ENCODE results near the gene LASP1. TPM values are rescaled to one million over a fixed set of nuclear protein-coding genes. Genes with fewer than 3 reads are reported as not detected.
A peak's percentile ranks its signal among the peaks of the same experiment; 100 is the strongest.

The LASP1 gene
- total RNA-seq, 2 experiments from 2014 or later: 135 to 139 TPM

DNA sequence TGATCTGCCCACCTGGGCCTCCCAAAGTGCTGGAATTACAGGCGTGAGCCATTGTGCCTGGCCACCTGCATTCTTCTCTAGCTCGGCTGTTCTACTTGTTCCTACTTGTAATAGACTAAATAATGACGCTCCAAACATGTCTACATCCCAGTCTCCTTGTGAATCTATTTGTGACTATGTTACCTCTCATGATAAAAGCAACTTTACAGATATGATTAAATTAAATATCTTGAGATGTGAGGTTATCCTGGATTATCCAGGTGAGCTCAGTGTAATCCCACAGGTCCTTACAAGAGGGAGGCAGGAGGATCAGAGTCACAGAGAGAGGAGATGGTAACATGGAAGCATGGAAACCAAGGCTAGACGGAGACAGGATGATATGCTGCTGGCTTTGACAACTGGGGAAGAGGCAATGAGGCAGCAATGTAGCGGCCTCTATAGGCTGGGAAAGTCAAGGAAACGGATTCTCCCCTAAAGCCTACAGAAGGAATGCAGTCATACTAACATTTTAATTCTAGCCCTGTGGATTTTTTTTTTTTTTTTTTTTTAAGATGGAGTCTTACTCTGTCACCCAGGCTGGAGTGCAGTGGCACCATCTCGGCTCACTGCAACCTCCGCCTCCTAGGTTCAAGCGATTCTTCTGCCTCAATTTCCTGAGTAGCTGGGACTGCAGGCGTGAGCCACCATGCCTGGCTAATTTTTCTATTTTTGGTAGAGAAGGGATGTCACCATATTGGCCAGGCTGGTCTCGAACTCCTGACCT is 5.0 kb upstream of the LASP1 start:
- Mint-ChIP-seq H3K36me3 (ENCODE audit: low read depth) (peaks cover 3% of the 10 kb centered on the region), H3K9me3 (no peaks in the 10 kb centered on the region), H3K27ac (no peak overlapping the region), H3K4me3 (no peak overlapping the region), H3K4me1 (ENCODE audit: low read depth) (peaks cover 17% of the 10 kb centered on the region), H3K27me3 (peaks cover 1% of the 10 kb centered on the region)
- intact Hi-C loops (cut with micrococcal nuclease): no loop called here
- TF ChIP-seq, protein P1, sequence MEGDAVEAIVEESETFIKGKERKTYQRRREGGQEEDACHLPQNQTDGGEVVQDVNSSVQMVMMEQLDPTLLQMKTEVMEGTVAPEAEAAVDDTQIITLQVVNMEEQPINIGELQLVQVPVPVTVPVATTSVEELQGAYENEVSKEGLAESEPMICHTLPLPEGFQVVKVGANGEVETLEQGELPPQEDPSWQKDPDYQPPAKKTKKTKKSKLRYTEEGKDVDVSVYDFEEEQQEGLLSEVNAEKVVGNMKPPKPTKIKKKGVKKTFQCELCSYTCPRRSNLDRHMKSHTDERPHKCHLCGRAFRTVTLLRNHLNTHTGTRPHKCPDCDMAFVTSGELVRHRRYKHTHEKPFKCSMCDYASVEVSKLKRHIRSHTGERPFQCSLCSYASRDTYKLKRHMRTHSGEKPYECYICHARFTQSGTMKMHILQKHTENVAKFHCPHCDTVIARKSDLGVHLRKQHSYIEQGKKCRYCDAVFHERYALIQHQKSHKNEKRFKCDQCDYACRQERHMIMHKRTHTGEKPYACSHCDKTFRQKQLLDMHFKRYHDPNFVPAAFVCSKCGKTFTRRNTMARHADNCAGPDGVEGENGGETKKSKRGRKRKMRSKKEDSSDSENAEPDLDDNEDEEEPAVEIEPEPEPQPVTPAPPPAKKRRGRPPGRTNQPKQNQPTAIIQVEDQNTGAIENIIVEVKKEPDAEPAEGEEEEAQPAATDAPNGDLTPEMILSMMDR (IDR thresholded peaks at IDR 0.05): no peak
- ChIA-PET POLR2A (interaction anchor here (1.1 to 3.0 kb wide), 3 partner anchors 11 to 18 kb away, joined by 3 to 16 read pairs (median 4); partner anchors contain the start of gene RPL23), CTCF (no interaction called here)
- DNase-seq: no peak
- ATAC-seq: no peak

DNA sequence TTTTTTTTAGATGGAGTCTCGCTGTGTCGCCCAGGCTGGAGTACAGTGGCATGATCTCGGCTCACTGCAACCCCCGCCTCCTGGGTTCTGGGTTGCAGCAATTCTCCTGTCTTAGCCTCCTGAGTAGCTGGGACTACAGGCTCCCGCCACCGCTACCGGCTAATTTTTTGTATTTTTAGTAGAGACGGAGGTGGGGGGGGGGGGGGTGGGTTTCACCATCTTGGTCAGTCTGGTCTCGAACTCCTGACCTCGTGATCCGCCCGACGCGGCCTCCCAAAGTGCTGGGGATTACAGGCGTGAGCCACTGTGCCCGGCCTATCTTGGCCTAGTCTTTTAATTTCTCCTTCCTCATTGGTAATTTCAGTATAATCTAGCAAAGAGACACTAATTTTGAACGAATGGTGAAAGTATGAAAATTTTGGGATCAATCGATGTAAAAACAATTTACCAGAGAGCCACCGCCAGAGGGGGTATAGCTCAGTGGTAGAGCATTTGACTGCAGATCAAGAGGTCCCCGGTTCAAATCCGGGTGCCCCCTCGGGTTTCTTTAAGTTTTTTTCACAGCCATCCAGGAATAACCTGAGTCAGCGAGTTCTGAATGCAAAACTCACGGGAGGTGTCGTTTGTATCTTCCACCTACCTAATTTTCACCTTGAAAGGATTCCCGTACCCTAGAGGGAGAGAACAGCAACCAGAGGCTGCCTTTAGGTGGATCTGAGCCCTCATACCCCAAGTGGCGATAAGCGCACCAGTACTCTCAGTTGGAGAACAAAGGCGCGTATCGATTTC is 2.5 kb upstream of the LASP1 start:
- DNase-seq (peak; percentile 84), ATAC-seq (no peak)
- H3K9me3 Mint-ChIP-seq: no peaks in the 10 kb centered on the region
- ChIA-PET POLR2A (interaction anchor here (0.6 to 9.9 kb wide), 10 partner anchors 10 to 286 kb away, joined by 3 to 106 read pairs (median 4); partner anchors contain the start of genes LASP1NB and RPL23), CTCF (interaction anchor here (0.8 to 3.8 kb wide), 11 partner anchors 13 to 308 kb away, joined by 3 to 16 read pairs (median 3); partner anchors contain the start of genes LASP1NB and RPL23)
- intact Hi-C loops (cut with micrococcal nuclease): no loop called here
- H3K36me3 Mint-ChIP-seq (ENCODE audit: low read depth): peaks cover 16% of the 10 kb centered on the region
- peak overlapping the region; percentile 98 for H3K27ac Mint-ChIP-seq
- TF ChIP-seq, protein P1 (IDR thresholded peaks at IDR 0.05): peak; percentile 42
- peaks cover 1% of the 10 kb centered on the region for H3K27me3 Mint-ChIP-seq
- peaks cover 26% of the 10 kb centered on the region for H3K4me1 Mint-ChIP-seq (ENCODE audit: low read depth)
- H3K4me3 Mint-ChIP-seq: peak overlapping the region; percentile 90

DNA sequence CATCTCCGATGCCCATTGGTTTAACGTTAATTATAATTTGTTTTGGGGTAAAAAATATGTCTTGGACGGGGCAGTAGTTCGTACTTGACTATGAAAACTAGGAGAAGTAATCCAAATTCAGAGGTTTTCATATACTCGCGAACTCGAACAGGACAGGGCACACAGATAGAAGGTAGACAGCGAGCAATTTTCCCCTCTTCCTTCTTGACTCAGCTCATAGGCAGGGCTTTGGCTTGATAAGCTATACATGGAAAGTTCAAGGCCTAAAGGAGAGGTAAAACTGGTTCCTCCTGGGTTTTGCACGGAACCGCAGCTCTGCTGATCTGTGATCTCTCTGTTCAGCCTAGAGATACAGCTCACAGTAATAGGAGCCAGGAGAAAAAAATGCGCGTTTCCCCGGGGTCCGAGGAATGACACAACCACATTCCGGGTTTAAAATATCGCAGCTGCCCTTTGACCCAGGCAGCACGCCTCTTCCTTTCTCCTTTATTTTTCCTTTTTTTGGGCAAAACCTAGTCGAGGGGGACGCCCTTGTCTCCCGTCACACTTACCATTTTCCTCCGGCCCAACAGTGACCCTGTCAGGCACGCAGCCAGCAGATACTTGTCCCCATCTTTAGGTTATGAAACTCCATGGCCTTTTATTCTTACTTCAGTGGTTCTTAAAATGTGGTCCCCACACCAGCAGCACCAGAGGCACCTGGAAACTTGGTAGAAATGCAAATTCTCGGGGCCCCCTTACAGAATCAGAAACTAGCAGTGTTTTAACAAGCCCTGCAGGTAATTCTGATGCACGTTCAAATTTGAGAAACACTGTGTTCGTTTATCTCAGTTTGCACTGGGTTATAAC is 1.7 kb upstream of the LASP1 start:
- DNase-seq (peak; percentile 66), ATAC-seq (no peak)
- CTCF ChIA-PET: interaction anchor here (0.8 to 3.8 kb wide), 10 partner anchors 14 to 133 kb away, joined by 3 to 25 read pairs (median 4); partner anchors contain the start of genes LASP1NB and RPL23
- Mint-ChIP-seq H3K9me3 (no peaks in the 10 kb centered on the region), H3K27ac (peak overlapping the region; percentile 98), H3K27me3 (peaks cover 1% of the 10 kb centered on the region), H3K36me3 (ENCODE audit: low read depth) (peaks cover 19% of the 10 kb centered on the region), H3K4me3 (peak overlapping the region; percentile 90), H3K4me1 (ENCODE audit: low read depth) (peaks cover 34% of the 10 kb centered on the region)
- POLR2A ChIA-PET: interaction anchor here (0.7 to 9.9 kb wide), 11 partner anchors 11 to 285 kb away, joined by 3 to 106 read pairs (median 5); partner anchors contain the start of genes LASP1NB and RPL23
- TF ChIP-seq, protein P1 (IDR thresholded peaks at IDR 0.05): no peak
- intact Hi-C loops (cut with micrococcal nuclease): loop anchor here (2.0 kb wide), 1 partner anchor 13 kb away; no protein-coding TSS in a partner anchor

- peak; percentile 94 for DNase-seq
- H3K27ac Mint-ChIP-seq: peak overlapping the region; percentile 98
- ChIA-PET CTCF (interaction anchor here (0.9 to 3.8 kb wide), 9 partner anchors 11 to 285 kb away, joined by 3 to 25 read pairs (median 5); partner anchors contain the start of genes LASP1NB and RPL23), POLR2A (interaction anchor here (0.8 to 9.9 kb wide), 11 partner anchors 14 to 331 kb away, joined by 3 to 106 read pairs (median 7); partner anchors contain the start of genes LASP1NB, PSMB3, RPL19 and RPL23)
- peaks cover 40% of the 10 kb centered on the region for H3K4me1 Mint-ChIP-seq (ENCODE audit: low read depth)
- peaks cover 1% of the 10 kb centered on the region for H3K27me3 Mint-ChIP-seq
- peak overlapping the region; percentile 90 for H3K4me3 Mint-ChIP-seq
- TF ChIP-seq, protein P1 (IDR thresholded peaks at IDR 0.05): no peak
- ATAC-seq: peak; percentile 48
- H3K9me3 Mint-ChIP-seq: no peaks in the 10 kb centered on the region
- intact Hi-C loops (cut with micrococcal nuclease): loop anchor here (2.0 kb wide), 1 partner anchor 14 kb away; no protein-coding TSS in a partner anchor
- H3K36me3 Mint-ChIP-seq (ENCODE audit: low read depth): peaks cover 23% of the 10 kb centered on the region
Measured at GRCh38 chr17:38868817-38869525, 887 bp upstream of the LASP1 start.

All from activated CD8-positive, alpha-beta T cell treated with anti-CD3 and anti-CD28 coated beads for 36 hours (primary cell).